HepG2 (cell line): ENCODE data around the gene CCDC93. TPM values are rescaled to one million over a fixed set of nuclear protein-coding genes. Genes with fewer than 3 reads are reported as not detected.
A peak's percentile ranks its signal among the peaks of the same experiment; 100 is the strongest.

Experiments used
- DR1 ChIP-seq: sonication (generic); formaldehyde crosslinking; IDR thresholded peaks from 2 replicates; pipeline ENCODE4 v1.8.0; 2021; ENCODE audit warnings: mild to moderate bottlenecking, missing genetic modification reagents, inconsistent platforms
- FOXC1 ChIP-seq: sonication (generic); formaldehyde crosslinking; IDR thresholded peaks from 2 replicates; pipeline ENCODE4 v1.8.0; 2022; ENCODE audit warnings: mild to moderate bottlenecking, missing genetic modification reagents, borderline replicate concordance
- MEIS1 ChIP-seq: sonication (generic); formaldehyde crosslinking; IDR thresholded peaks from 2 replicates; pipeline ENCODE4 v1.9.0; 2021; ENCODE audit warnings: mild to moderate bottlenecking, missing genetic modification reagents, moderate library complexity, borderline replicate concordance
- MIXL1 ChIP-seq: IDR thresholded peaks from 2 replicates; pipeline ENCODE4 v1.6.1; 2016
- NFRKB ChIP-seq: fragments of 450-650 bp; IDR thresholded peaks from 2 replicates; pipeline ENCODE4 v1.6.1; 2017
- NRL ChIP-seq: sonication (generic); formaldehyde crosslinking; IDR thresholded peaks from 2 replicates; pipeline ENCODE4 v1.5.0; 2020; ENCODE audit warnings: missing genetic modification reagents, mild to moderate bottlenecking, moderate library complexity, borderline replicate concordance
- STAG1 ChIP-seq: sonication (generic); formaldehyde crosslinking; IDR thresholded peaks from 2 replicates; pipeline ENCODE4 v1.4.0; 2020; ENCODE audit warnings: missing genetic modification reagents
- ZFP36 ChIP-seq: fragments of 150-350 bp; IDR thresholded peaks from 2 replicates; pipeline ENCODE4 v1.6.1; 2018; ENCODE audit warnings: borderline replicate concordance, low read length, low read depth; ENCODE audit not compliant: partially characterized antibody
- ZNF598 ChIP-seq: sonication (generic); formaldehyde crosslinking; IDR thresholded peaks from 2 replicates; pipeline ENCODE4 v1.5.1; 2020; ENCODE audit warnings: mild to moderate bottlenecking, missing genetic modification reagents, borderline replicate concordance
- ZNF691 ChIP-seq: sonication (generic); formaldehyde crosslinking; IDR thresholded peaks from 2 replicates; pipeline ENCODE4 v1.4.0; 2020; ENCODE audit warnings: missing genetic modification reagents, low read depth, mild to moderate bottlenecking, borderline replicate concordance
- ZNF776 ChIP-seq: sonication (generic); formaldehyde crosslinking; IDR thresholded peaks from 2 replicates; pipeline ENCODE4 v1.4.0; 2020; ENCODE audit warnings: mild to moderate bottlenecking, missing genetic modification reagents
- ZNF800 ChIP-seq: sonication (generic); formaldehyde crosslinking; IDR thresholded peaks from 2 replicates; pipeline ENCODE4 v1.4.0; 2020; ENCODE audit warnings: missing genetic modification reagents
- ZZZ3 ChIP-seq: sonication (generic); formaldehyde crosslinking; IDR thresholded peaks from 2 replicates; pipeline ENCODE4 v1.4.0; 2020; ENCODE audit warnings: missing genetic modification reagents, mild to moderate bottlenecking, borderline replicate concordance
- polyA plus RNA-seq, 8 experiments: library from polyadenylated mRNA; depleted of rRNA in 3 of 8; stranded (reverse) in 7 of 8; unstranded in 1 of 8; fragments of >200 nt; fragmentation: Illumina TruSeq in 4 of 8; extraction: Trizol in 4 of 8; gene quantifications; 2 replicates each; pipeline versions ENCODE4 v1.2.1 to v1.2.3, GENCODE V29; 2011 to 2016; ENCODE audit warnings: low read depth in 4 of 8, missing spikeins in 1 of 8, mixed read lengths in 1 of 8; ENCODE audit not compliant: insufficient read depth in 1 of 8
- total RNA-seq, 5 experiments: library from RNA; depleted of rRNA; stranded (reverse); fragments of >200 nt; fragmentation: Illumina TruSeq; extraction: Trizol; gene quantifications; 2 replicates each; pipeline ENCODE4 v1.2.3, GENCODE V29; 2016; ENCODE audit warnings: low read depth in 1 of 5
- TF ChIP-seq, protein P1 (sequence below): sonication (generic); formaldehyde crosslinking; IDR thresholded peaks from 2 replicates; pipeline ENCODE4 v1.4.0; 2020; ENCODE audit warnings: missing genetic modification reagents
- TF ChIP-seq, protein P2 (sequence below): sonication (generic); formaldehyde crosslinking; IDR thresholded peaks from 2 replicates; pipeline ENCODE4 v1.4.0; 2020; ENCODE audit warnings: mild to moderate bottlenecking, missing genetic modification reagents
- TF ChIP-seq, protein P3 (sequence below): sonication (generic); formaldehyde crosslinking; IDR thresholded peaks from 2 replicates; pipeline ENCODE4 v1.4.0; 2020; ENCODE audit warnings: low read depth, mild to moderate bottlenecking, missing genetic modification reagents
- TF ChIP-seq, protein P4 (sequence below): sonication (generic); formaldehyde crosslinking; IDR thresholded peaks from 2 replicates; pipeline ENCODE4; 2020; ENCODE audit warnings: missing genetic modification reagents, mild to moderate bottlenecking, borderline replicate concordance

CCDC93 gene
- total and polyA plus RNA-seq, 2 of the 13 experiments (the other 11 are each of a cell fraction or from before 2014, with no cell fraction given): 37.2 to 53.2 TPM

GRCh38 chr2:117917223-117917917 is 96.5 kb downstream of the CCDC93 start (continued):
- TF ChIP-seq ZNF598 (0 out of 2 replicates have a peak, but pooled peaks have one; percentile 53), NFRKB (no peak), FOXC1 (CRISPR knock-in tag) (peak; percentile 9; the same call in 1 of the 2 replicates), ZZZ3 (CRISPR knock-in tag) (no peak), DR1 (CRISPR knock-in tag) (no peak), ZNF776 (CRISPR knock-in tag) (no peak), ZNF691 (peak; percentile 66; the same call in 1 of the 2 replicates), MEIS1 (peak; percentile 81; the same call in 1 of the 2 replicates), NRL (CRISPR knock-in tag) (peak; percentile 27; the same call in 1 of the 2 replicates), ZNF800 (CRISPR knock-in tag) (no peak), MIXL1 (CRISPR knock-in tag) (0 out of 2 replicates have a peak, but pooled peaks have one; percentile 27), ZFP36 (no peak), STAG1 (CRISPR knock-in tag) (peak; percentile 80)
- TF ChIP-seq, protein P1, sequence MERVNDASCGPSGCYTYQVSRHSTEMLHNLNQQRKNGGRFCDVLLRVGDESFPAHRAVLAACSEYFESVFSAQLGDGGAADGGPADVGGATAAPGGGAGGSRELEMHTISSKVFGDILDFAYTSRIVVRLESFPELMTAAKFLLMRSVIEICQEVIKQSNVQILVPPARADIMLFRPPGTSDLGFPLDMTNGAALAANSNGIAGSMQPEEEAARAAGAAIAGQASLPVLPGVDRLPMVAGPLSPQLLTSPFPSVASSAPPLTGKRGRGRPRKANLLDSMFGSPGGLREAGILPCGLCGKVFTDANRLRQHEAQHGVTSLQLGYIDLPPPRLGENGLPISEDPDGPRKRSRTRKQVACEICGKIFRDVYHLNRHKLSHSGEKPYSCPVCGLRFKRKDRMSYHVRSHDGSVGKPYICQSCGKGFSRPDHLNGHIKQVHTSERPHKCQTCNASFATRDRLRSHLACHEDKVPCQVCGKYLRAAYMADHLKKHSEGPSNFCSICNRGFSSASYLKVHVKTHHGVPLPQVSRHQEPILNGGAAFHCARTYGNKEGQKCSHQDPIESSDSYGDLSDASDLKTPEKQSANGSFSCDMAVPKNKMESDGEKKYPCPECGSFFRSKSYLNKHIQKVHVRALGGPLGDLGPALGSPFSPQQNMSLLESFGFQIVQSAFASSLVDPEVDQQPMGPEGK: no peak
- TF ChIP-seq, protein P2, sequence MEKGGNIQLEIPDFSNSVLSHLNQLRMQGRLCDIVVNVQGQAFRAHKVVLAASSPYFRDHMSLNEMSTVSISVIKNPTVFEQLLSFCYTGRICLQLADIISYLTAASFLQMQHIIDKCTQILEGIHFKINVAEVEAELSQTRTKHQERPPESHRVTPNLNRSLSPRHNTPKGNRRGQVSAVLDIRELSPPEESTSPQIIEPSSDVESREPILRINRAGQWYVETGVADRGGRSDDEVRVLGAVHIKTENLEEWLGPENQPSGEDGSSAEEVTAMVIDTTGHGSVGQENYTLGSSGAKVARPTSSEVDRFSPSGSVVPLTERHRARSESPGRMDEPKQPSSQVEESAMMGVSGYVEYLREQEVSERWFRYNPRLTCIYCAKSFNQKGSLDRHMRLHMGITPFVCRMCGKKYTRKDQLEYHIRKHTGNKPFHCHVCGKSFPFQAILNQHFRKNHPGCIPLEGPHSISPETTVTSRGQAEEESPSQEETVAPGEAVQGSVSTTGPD (CRISPR knock-in tag): no peak
- TF ChIP-seq, protein P3, sequence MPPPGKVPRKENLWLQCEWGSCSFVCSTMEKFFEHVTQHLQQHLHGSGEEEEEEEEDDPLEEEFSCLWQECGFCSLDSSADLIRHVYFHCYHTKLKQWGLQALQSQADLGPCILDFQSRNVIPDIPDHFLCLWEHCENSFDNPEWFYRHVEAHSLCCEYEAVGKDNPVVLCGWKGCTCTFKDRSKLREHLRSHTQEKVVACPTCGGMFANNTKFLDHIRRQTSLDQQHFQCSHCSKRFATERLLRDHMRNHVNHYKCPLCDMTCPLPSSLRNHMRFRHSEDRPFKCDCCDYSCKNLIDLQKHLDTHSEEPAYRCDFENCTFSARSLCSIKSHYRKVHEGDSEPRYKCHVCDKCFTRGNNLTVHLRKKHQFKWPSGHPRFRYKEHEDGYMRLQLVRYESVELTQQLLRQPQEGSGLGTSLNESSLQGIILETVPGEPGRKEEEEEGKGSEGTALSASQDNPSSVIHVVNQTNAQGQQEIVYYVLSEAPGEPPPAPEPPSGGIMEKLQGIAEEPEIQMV (CRISPR knock-in tag): 0 out of 2 replicates have a peak, but pooled peaks have one; percentile 56
- TF ChIP-seq, protein P4, sequence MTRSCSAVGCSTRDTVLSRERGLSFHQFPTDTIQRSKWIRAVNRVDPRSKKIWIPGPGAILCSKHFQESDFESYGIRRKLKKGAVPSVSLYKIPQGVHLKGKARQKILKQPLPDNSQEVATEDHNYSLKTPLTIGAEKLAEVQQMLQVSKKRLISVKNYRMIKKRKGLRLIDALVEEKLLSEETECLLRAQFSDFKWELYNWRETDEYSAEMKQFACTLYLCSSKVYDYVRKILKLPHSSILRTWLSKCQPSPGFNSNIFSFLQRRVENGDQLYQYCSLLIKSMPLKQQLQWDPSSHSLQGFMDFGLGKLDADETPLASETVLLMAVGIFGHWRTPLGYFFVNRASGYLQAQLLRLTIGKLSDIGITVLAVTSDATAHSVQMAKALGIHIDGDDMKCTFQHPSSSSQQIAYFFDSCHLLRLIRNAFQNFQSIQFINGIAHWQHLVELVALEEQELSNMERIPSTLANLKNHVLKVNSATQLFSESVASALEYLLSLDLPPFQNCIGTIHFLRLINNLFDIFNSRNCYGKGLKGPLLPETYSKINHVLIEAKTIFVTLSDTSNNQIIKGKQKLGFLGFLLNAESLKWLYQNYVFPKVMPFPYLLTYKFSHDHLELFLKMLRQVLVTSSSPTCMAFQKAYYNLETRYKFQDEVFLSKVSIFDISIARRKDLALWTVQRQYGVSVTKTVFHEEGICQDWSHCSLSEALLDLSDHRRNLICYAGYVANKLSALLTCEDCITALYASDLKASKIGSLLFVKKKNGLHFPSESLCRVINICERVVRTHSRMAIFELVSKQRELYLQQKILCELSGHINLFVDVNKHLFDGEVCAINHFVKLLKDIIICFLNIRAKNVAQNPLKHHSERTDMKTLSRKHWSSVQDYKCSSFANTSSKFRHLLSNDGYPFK: 0 out of 2 replicates have a peak, but pooled peaks have one; percentile 18
